Stimulated activated naive CD8-positive, alpha-beta T cell treated with anti-CD3 and anti-CD28 coated beads, Interleukin-15, Interleukin-2, amounts not matched to agents 100 ng/mL and 50 ng/mL, for 24 hours (primary cell): ENCODE measurements around the gene THSD4.

Experiments used
- H3K27ac Mint-ChIP-seq: one replicate; pipeline ENCODE4 v1.8.0; 2021; ENCODE audit warnings: mild to moderate bottlenecking, mixed read lengths
- H3K27me3 Mint-ChIP-seq: one replicate; pipeline ENCODE4 v1.8.0; 2021; ENCODE audit warnings: mixed read lengths
- H3K36me3 Mint-ChIP-seq: one replicate; pipeline ENCODE4 v1.8.0; 2021; ENCODE audit warnings: low read depth, mixed read lengths
- H3K4me1 Mint-ChIP-seq: one replicate; pipeline ENCODE4 v1.8.0; 2021; ENCODE audit warnings: low read depth, mixed read lengths
- H3K4me3 Mint-ChIP-seq: one replicate; pipeline ENCODE4 v1.8.0; 2021; ENCODE audit warnings: mild to moderate bottlenecking, mixed read lengths
- H3K9me3 Mint-ChIP-seq: one replicate; pipeline ENCODE4 v1.8.0; 2021; ENCODE audit warnings: mixed read lengths

The THSD4 gene

DNA sequence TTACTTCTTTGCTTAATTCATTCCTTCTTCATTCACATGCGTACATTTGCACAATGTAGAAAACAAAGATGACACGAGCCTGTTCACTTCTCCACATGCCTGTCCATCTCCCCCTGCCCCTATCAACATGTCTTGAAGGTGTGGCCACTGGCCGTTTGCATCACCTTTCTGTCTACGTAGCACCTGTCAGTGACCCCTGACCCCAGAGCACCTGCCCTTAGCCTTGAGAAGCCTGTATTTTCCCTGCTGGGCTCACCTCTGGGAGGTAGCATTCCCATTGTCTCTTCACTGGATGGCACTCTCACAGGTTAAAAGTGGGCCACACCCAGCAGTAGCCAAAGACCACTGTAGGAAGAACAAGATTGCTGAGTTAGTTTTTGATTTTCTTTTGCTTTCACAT is 234.1 kb downstream of the THSD4 start:
- Mint-ChIP-seq H3K27ac (no peak overlapping the region), H3K27me3 (peaks cover 12% of the 10 kb centered on the region), H3K9me3 (no peaks in the 10 kb centered on the region), H3K36me3 (no peaks in the 10 kb centered on the region), H3K4me1 (no peaks in the 10 kb centered on the region), H3K4me3 (no peak overlapping the region)

DNA sequence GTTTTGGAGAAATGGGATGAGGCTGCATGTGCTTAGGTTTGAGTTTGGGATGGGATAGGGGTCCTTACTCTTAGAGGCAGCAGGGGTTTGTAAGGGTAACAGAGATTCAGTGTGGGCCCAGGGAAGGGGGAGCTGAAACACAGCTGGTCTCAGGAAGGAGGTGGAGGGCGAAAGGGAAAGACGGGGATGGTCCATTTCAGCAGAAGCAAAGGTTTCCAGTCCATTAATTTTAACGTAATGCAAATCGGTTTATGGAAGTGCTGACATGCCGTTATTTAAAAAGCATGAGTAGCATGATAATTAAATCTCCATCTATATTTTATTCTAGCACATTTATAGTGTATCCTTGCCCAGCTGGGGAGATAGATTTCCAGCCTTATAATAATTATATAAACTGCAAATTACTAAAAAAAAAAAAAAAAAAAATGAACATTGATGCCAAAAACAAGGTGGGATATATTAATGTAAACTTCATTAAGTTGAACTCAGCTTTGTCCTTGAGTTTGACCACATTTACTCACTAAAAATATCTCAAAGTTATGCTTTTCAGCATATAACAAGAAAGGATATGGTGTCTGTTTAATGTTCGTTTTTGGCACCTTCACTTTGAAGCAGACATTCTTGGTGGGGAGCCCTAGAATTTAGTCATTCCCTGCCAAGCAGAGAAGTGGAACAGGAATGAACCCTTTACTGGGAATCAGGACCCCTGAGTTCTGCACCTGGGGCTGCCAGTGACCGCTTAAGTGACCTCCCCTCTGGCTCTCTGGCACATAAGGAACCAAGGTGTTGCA is 234.7 kb downstream of the THSD4 start:
- Mint-ChIP-seq H3K4me3 (no peak overlapping the region), H3K27ac (no peak overlapping the region), H3K27me3 (peaks cover 7% of the 10 kb centered on the region)

DNA sequence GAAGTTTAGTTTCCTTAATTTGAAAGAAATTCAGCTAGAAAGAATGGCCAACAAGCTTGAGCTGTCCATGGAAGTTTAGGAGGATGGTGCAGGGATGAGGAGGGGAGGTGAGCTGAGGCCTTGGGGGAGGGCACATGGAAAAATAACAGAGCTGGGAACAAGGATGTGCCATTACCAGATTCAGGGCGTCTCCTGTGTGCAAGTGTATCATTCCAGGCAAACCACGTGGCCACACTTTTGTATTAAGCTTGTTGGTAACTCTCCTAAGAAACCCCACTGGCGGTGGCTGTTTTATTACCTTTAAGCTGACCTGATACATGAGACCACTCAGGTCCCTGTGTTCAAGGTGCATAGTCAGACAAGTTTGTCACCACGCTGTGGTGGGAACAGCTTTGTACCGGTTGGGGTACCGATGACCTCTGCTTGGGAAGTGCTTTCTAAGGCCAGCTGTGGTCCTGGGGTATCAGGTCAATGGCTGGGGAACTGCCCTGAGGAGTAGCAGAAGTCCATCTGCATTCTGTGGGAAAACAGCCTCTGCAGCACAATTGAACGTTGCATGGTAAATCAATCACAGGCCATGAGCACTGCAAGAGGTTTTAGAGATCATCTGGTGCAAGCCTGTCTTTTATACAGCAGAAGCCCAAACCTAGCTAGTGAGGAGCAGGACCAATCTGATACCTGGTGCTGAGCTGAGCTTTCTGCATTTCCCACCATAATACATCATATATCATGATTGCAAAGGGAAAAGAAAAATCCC is 235.5 kb downstream of the THSD4 start:
- H3K36me3 Mint-ChIP-seq = no peaks in the 10 kb centered on the region
- no peaks in the 10 kb centered on the region for H3K9me3 Mint-ChIP-seq
- H3K27ac Mint-ChIP-seq = no peak overlapping the region
- H3K4me1 Mint-ChIP-seq = no peaks in the 10 kb centered on the region
- H3K27me3 Mint-ChIP-seq = peaks cover 7% of the 10 kb centered on the region
- H3K4me3 Mint-ChIP-seq = no peak overlapping the region

More for the DNA sequence above, 234.7 kb downstream of the THSD4 start:
- H3K9me3 Mint-ChIP-seq = no peaks in the 10 kb centered on the region
- H3K4me1 Mint-ChIP-seq = no peaks in the 10 kb centered on the region
- no peaks in the 10 kb centered on the region for H3K36me3 Mint-ChIP-seq

DNA sequence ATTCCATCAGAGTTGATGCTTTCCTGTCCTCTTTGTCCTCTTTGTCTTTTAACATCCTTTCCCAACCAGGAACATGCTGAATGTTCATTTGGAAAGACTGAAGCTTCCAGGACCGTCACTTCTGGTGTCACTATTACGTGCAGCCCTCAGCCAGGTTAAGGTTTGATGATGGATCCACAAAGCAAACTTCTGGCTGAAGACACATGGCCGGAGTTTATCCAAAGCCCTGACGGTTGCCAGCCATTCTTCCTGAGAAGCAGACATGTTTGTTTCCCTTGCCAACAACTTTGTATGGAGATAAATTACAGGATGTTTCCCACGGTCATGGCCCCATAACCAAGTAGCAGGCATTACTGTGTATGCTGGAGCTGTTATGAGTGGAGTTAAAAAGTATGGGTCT is 236.9 kb downstream of the THSD4 start:
- no peak overlapping the region for H3K4me3 Mint-ChIP-seq
- H3K27me3 Mint-ChIP-seq = peaks cover 7% of the 10 kb centered on the region
- H3K36me3 Mint-ChIP-seq = no peaks in the 10 kb centered on the region

DNA sequence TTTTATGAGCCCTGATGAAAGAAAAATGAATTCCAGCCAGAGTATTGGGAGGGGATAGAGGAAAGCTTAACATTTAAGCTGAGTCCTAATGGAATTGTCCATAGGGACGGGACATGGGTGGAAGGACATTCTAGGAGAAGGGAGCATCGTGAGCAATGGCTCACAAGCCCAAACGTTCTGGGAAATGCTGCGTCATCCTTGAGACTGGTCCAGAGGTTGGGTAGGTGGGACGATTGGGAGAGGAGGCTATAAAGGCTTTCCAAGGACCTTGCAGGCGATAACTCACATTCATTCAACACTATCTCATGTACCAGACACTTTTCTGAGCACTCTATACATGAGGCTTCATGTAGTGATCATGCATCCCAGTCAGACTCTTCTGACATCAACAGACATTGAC is 237.5 kb downstream of the THSD4 start:
- Mint-ChIP-seq H3K27ac (no peak overlapping the region), H3K27me3 (peaks cover 7% of the 10 kb centered on the region), H3K36me3 (no peaks in the 10 kb centered on the region), H3K4me3 (no peak overlapping the region), H3K4me1 (no peaks in the 10 kb centered on the region), H3K9me3 (no peaks in the 10 kb centered on the region)

More for the DNA sequence above, 236.9 kb downstream of the THSD4 start:
- H3K4me1 Mint-ChIP-seq = no peaks in the 10 kb centered on the region
- H3K27ac Mint-ChIP-seq = no peak overlapping the region
- no peaks in the 10 kb centered on the region for H3K9me3 Mint-ChIP-seq

DNA sequence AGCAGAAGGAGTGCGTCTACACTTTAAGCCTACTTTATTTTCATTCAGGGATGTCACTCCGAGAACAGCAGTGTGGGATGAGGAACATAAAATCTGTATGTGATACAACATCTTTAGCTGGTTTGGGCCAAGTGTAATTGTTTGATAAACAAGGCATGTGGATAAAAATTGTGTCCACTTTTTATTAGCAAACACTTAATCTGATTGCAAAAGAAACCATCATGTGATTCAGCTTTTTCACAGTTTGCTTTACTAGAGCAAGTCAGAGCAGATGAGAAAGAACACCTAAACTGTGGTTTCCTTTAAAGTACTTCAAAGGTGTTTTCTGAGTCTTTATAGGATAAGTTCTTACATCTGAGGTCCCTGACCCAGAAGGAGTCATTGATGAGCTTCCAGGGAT is 237.9 kb downstream of the THSD4 start:
- H3K9me3 Mint-ChIP-seq = no peaks in the 10 kb centered on the region
- no peak overlapping the region for H3K4me3 Mint-ChIP-seq
- no peaks in the 10 kb centered on the region for H3K4me1 Mint-ChIP-seq
- no peak overlapping the region for H3K27ac Mint-ChIP-seq
- H3K36me3 Mint-ChIP-seq = no peaks in the 10 kb centered on the region
- H3K27me3 Mint-ChIP-seq = peaks cover 7% of the 10 kb centered on the region

DNA sequence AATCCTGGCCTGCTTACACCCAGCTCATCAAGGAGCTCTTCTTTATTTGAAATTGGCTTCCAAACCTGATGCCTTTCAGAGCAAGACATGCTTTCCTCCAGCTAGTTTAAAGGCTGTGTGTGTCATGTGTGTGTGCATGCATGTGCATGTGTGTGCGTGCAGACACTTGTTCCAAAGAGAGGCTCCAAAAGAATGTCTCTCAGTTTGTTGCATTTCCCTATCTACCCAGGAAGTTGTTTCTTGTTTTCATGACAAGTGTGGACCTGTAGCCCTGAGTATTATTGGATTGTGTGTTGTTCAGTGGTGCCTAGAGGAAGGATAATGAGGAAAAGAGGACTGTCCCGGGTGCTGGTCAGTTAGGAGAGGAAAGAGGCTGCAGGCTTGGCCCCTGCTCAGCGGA is 240.0 kb downstream of the THSD4 start:
- H3K36me3 Mint-ChIP-seq = no peaks in the 10 kb centered on the region
- no peak overlapping the region for H3K4me3 Mint-ChIP-seq
- H3K9me3 Mint-ChIP-seq = peaks cover 4% of the 10 kb centered on the region
- no peak overlapping the region for H3K27ac Mint-ChIP-seq
- H3K27me3 Mint-ChIP-seq = no peaks in the 10 kb centered on the region
- no peaks in the 10 kb centered on the region for H3K4me1 Mint-ChIP-seq

DNA sequence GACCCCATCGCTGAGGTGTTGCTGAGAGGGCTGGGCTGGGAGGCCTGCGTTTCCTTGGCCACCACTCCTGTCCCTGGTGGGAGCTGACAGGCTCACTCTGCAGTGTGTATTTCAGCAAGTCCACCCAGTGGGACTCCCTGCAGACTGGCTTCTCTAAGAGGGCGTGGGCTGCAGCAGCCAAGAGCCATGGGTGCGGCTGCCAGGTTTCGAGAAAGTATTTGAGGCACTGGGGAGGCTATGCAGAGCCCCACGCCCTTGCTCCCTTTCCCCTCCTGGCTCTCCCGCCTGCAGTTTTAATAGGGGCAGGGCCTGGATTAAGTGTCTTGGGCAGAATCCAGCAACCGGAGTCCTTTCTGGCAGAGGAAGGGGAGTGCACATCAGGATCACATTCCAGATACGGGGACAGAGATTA is 242.1 kb downstream of the THSD4 start:
- Mint-ChIP-seq H3K4me1 (no peaks in the 10 kb centered on the region), H3K27me3 (peaks cover 6% of the 10 kb centered on the region), H3K36me3 (no peaks in the 10 kb centered on the region), H3K4me3 (no peak overlapping the region), H3K27ac (no peak overlapping the region), H3K9me3 (peaks cover 6% of the 10 kb centered on the region)

DNA sequence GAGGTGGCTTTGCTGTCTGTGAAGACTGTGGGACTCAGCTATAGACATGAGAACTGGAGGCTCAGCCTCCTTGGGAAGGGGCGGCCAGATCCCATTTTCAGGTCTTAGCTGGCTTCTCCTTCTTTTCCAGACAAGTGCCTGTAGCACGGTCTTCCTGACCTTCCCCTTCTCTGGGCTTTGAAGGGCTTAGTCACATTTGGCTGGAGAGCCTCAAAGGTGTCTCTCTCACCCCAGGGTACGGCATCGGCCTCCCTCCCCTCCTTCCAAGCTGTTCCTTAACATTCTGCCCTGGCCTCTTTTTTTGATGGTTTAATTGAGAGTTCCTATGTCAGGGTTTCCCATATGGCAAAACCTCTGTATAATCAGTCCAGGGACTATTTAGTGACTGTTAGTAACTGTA is 242.7 kb downstream of the THSD4 start:
- Mint-ChIP-seq H3K4me3 (no peak overlapping the region), H3K27me3 (peaks cover 6% of the 10 kb centered on the region), H3K9me3 (peaks cover 6% of the 10 kb centered on the region), H3K27ac (no peak overlapping the region), H3K4me1 (no peaks in the 10 kb centered on the region), H3K36me3 (no peaks in the 10 kb centered on the region)

DNA sequence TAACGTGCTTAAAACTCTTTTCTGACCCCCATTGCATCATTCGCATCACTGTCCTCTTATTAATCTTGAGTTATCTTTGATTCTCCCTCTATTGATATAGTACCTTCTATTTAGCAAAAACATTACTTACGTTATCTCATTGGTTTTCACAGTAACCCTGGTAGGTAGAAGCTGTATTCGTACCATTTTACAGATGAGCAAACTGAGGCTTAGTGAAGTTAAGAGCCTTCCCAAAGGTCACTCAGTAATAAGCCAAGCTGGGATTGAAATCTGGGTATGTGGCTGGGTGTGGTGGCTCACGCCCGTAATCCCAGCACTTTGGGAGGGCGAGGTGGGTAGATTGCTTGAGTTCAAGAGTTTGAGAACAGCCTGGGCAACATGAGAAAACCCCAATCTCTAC is 244.0 kb downstream of the THSD4 start:
- Mint-ChIP-seq H3K4me1 (no peaks in the 10 kb centered on the region), H3K27me3 (peaks cover 6% of the 10 kb centered on the region), H3K36me3 (no peaks in the 10 kb centered on the region), H3K27ac (no peak overlapping the region), H3K9me3 (peaks cover 6% of the 10 kb centered on the region), H3K4me3 (no peak overlapping the region)

DNA sequence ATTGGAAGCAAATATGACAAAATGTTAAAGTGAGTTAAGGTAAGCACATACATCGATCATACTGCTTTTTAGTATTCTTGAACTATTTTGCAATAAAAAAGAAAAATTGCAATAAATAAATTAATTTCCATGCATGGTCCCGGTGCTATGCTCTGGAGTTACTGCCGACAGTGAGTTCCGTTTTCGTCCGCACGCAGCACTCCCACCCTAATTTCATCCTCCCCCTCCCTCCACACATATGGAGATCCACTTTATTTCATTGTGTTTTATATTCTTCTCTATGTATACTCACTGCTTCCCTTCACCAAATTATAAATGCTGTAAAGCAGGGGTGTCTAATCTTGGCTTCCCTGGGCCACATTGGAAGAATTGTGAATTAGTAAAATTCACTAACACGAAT is 247.3 kb downstream of the THSD4 start:
- Mint-ChIP-seq H3K36me3 (no peaks in the 10 kb centered on the region), H3K4me1 (no peaks in the 10 kb centered on the region), H3K27ac (no peak overlapping the region), H3K4me3 (no peak overlapping the region), H3K9me3 (peaks cover 6% of the 10 kb centered on the region), H3K27me3 (peaks cover 6% of the 10 kb centered on the region)

DNA sequence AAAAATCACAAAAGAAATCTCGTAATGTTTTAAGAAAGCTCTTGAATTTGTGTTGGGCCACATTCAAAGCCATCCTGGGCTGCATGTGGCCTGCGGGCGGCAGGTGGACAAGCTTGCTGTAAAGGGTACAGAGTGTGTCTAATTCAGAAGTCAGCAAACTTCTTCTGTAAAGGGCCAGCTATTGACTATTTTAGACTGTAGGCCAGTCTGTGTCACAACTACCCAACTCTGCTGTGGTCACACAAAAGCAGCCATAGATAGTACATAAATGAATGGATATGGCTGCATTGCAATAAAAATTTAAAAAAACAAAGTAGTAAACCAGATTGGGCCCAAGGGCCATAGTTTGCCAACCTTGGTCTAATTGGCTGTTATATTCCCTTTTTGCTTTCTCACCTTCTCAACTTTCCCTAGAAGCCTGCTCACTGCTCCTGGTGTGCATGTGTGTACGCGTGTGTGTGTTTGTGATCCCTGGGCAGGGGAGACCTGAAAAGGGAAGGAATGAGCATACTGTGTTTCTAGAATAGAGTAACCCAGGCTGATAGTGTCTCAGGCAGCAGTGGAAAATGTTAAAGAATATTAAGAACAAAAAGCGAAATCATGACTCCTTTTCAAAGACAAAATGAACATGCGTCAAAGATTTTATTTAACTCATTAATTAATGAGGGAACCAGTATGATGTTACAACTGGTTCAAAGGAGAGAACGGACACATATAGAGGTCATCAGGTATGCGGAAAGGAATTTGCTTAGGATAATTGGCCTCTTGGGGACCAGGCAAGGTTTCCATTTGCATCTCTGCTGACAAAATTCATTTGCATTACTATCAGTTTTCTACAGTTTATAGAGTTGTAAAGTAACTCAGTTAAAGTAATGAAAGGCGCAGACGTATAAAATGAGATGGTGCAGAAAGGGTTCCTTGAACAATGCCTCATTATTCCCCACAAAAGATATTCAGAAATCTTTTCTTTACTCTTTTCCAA is 248.0 kb downstream of the THSD4 start:
- H3K4me1 Mint-ChIP-seq = no peaks in the 10 kb centered on the region
- no peak overlapping the region for H3K4me3 Mint-ChIP-seq
- H3K27ac Mint-ChIP-seq = no peak overlapping the region
- no peaks in the 10 kb centered on the region for H3K36me3 Mint-ChIP-seq
- peaks cover 6% of the 10 kb centered on the region for H3K27me3 Mint-ChIP-seq
- peaks cover 6% of the 10 kb centered on the region for H3K9me3 Mint-ChIP-seq

DNA sequence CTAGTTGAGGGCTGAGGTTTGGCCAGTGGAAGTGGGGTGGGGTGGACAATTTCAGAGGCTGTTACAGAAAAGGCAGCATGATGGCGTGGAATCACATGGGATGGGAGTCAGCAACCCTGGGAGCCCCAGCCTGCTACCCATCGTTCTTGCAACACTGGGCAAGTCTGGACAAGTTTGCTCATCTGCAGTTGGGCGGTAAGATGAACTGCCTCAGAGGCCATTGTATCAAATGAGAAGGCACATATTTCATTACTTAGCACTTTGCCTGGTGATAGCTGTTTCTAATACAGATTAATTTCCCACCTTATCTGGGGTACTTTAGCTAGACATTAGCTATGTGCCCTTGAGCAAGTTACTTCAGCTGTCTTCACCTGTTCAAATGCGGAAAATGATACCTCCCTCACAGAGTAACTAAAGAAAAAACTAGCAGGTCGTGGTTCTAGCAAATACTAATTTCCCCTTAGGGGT is 248.9 kb downstream of the THSD4 start:
- Mint-ChIP-seq H3K36me3 (no peaks in the 10 kb centered on the region), H3K9me3 (peaks cover 4% of the 10 kb centered on the region), H3K4me1 (no peaks in the 10 kb centered on the region), H3K27me3 (peaks cover 6% of the 10 kb centered on the region), H3K4me3 (no peak overlapping the region), H3K27ac (no peak overlapping the region)

DNA sequence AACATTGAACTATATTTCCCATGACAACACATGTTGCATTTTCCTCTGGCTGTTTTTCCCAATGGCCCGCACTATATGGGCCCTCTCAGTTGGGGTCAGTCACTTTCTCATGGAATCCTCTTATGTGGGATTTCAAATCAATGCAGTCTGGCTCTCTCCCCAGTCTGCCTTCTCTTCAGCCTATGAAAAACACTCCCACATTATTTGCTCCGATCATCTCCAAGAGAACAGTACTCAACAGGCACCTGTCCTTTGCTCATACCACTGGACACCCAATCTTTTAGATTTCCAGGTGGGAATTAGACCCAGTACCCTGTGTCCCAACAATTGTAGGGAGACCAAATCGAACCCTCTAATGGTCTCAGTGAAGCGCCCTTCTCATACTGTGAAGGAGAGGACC is 251.3 kb downstream of the THSD4 start:
- H3K27me3 Mint-ChIP-seq = peaks cover 3% of the 10 kb centered on the region
- no peaks in the 10 kb centered on the region for H3K4me1 Mint-ChIP-seq
- no peak overlapping the region for H3K27ac Mint-ChIP-seq
- H3K9me3 Mint-ChIP-seq = peaks cover 8% of the 10 kb centered on the region
- H3K36me3 Mint-ChIP-seq = no peaks in the 10 kb centered on the region
- no peak overlapping the region for H3K4me3 Mint-ChIP-seq
